ENCODE data around the gene ATP11A.

Gene ATP11A

DNA sequence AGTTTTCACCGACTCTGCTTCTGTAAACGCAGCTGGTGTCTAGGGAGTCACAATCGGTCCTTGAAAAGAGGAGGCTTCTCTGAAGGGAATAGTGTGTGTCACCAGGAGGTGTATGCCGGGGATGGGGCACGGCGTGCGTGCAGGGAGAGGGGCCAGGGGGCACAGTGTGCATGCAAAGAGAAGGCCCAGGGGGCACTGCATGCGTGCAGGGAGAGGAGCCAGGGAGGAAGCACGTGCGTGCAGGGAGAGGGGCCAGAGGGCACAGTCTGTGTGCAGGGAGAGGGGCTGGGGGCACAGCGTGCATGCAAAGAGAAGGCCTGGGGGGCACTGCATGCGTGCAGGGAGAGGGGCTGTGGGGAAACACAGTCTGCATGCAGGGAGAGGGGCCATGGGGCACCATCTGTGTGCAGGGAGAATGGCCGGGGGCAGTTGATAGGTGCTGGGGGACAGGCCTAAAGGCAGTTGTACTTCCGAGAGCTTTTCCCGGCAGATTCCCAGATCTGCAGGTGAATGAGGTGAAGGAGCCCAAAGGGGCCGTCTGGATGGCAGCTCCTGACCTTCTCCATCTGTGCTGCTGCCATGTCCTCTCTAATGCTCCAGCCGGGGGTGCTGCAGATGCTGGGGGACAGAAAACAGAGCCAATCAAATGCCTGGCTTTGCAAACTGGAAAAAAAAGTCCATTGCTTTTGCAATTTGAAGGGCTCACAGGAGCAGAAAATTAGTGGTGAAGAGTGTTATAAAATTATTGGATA, 36.4 kb downstream of the ATP11A start:
- no peak for DNase-seq

- no peak for DNase-seq
Observed at GRCh38 chr13:112727581-112727980, 37.7 kb downstream of the ATP11A start.

- no peak for DNase-seq
Observed at GRCh38 chr13:112728375-112729126, 38.7 kb downstream of the ATP11A start.

GRCh38 chr13:112729408-112729807, 39.6 kb downstream of the ATP11A start:
- no peak for DNase-seq

GRCh38 chr13:112730157-112730671, 40.4 kb downstream of the ATP11A start:
- DNase-seq, result no peak

GRCh38 chr13:112731667-112732616, 42.1 kb downstream of the ATP11A start:
- DNase-seq, result no peak

DNA sequence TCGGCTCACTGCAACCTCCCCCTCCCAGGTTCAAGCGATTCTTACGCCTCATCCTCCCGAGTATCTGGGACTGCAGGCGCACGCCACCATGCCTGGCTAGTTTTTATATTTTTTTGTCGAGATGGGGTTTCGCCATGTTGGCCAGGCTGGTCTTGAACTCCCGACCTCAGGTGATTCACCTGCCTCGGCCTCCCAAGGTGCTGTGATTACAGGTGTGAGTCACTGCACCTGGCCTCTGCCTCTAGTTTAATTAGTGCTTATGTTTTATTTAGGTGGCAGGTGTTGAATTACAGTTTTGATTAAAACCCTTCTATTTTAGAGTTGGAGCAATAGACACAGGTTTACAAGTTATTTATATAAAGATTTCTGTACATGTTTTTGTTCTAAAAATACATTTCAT, 42.8 kb downstream of the ATP11A start:
- no peak for DNase-seq

DNA sequence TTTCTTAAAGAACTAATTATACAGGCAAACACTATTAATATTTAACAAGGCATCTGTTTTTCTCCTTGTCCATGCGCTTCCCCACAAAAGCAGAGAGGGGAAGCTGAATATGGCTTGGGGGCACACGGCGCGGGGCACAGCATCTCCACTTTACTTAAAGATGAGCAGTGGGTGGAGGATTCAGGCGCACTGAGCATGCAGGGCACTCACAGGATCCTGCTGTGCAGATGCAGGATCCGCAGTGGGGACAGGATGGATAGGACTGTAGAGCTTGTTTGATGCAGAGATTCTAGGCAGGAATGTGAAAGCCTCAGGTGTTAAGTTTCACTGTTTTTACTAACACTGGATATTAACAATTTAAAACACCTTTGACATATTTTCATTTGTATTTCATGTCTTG, 43.3 kb downstream of the ATP11A start:
- no peak for DNase-seq

- no peak for DNase-seq
Observed at GRCh38 chr13:112733661-112734379, 44.0 kb downstream of the ATP11A start.

DNA sequence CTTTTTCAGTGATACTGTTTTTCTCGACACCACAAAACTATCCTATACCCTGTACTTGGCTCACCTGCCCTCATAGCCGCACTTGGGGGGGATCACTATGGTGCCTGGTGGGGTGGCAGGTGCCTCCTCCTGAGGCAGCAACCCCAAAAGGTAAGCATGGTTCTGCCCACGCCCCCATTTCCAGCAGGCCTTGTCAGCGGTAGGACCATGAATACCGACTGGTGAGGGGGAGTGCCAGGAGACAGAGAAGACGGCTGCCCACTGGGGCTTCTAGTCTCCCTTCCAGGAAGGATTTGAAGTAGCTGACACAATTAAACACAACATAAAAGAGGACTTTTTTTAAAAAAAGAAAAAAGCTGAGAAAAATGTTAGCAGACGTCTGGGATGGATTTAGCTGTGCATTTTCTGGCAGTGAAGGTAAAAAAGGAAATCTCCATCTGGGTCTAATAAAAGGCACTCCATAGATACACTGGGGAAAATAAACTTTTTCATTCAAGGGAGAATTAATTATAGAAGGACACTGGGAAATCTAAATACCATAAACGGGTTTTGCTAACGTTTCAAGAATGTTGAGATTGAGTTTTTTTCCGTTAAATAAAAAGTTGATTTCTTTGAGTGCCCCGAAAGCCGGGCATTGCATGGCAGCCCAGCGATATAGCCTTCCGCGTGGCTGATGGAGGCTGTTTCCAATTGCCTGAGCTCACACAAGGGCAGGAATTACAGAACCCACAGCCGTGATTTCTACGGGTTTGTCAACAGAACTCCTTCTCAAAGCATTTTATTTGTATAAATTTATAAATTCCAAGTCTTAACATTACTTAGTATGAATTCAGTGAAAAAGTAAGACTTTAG, 45.1 kb downstream of the ATP11A start:
- DNase-seq, result peak; percentile 64

DNA sequence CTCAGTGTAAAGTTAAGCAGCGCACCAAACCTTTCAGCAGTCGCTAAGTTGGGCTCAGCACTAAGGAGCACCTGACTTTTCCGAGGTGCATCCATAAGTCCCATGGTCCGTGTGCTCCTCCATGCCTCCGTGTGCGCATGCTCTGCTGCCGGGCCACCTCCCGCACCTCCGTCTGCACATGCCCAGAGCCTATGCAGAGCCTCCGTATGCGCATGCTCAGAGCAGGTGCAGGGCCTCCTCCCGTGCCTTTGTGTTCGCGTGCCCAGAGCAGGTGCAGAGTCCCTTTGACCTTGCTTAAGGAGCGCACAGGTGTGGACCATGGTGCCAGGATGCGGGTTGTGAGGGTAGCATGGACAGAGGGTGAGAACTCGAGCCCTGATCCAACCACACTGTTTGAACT, 46.0 kb downstream of the ATP11A start:
- no peak for DNase-seq

GRCh38 chr13:112737294-112737693, 47.5 kb downstream of the ATP11A start:
- no peak for DNase-seq

- DNase-seq, result no peak
Observed at GRCh38 chr13:112738606-112739005, 48.8 kb downstream of the ATP11A start.

- peak; percentile 34 for DNase-seq
Observed at GRCh38 chr13:112740502-112741131, 50.8 kb downstream of the ATP11A start.

DNA sequence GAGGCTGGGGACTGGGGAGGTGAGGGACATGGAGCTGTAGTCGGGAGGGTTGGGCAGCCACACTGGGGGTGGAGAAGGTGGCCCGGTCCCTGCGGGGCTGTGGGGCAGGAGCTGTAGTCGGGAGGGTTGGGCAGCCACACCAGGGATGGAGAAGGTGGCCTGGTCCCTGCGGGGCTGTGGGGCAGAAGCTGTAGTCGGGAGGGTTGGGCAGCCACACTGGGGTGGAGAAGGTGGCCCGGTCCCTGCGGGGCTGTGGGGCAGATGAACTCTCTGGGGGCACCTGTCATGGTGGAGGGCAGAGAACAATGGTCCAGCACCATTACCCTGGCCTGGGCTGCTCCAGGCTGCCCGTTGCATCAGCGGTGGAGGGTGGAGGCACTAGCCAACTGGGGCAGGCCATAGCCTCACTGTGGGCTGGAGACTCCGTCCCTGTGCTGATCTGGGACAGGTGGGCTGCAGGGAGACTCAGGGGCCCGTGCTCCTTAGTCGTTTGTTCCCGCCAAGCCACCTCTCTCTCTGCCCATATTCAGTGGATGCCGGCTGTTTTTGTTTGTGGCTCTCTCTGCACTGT, 51.4 kb downstream of the ATP11A start:
- DNase-seq, result no peak

DNA sequence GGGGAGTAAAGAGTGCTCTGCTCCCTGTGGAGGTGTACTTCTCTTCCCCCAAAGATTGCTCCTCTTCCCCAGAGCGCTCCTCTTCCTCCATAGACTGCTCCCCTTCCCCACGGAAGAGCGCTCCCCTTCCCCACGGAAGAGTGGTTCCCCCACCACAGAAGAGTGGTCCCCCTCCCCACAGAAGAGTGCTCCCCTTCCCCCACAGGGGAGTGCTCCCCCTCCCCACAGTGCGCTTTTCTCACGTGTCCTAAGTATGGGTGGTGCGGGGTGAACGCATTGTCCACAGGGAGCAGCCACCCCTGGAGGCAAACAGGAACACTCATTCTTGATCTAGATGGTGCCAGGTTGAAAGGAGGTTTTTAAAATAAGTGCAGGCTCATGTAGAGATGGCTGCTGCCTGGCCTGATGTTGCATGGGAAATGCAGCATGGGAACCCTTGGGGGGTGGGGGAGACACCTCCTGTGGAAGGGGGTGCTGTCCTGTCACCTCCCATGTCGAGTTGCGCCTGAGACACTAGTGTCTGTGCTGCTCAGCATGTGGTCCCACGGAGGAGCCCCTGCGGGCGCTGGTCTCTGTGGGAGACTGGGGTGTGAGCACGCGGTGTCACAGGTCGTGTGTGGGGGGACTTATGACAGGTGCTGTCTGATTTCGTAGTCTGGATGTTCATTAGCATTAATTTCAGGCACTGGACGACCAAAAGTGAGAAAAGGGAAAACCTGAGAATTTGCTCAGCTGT, 52.2 kb downstream of the ATP11A start:
- DNase-seq, result no peak

- no peak for DNase-seq
Observed at GRCh38 chr13:112742583-112742982, 52.7 kb downstream of the ATP11A start.

GRCh38 chr13:112743451-112744167, 53.8 kb downstream of the ATP11A start:
- no peak for DNase-seq
